ENCODE measurements around the gene P3H3. TPM values are rescaled to one million over a fixed set of nuclear protein-coding genes. Genes with fewer than 3 reads are reported as not detected.
"Not testable (repeated sequence)": the region's sequence is repeated elsewhere in the genome, so short reads cannot be mapped to it uniquely, and the experiment has no call there.

The P3H3 gene
- total RNA-seq, 6 experiments from 2014 or later = 0.98 to 2.1 (median 1.5) TPM

DNA sequence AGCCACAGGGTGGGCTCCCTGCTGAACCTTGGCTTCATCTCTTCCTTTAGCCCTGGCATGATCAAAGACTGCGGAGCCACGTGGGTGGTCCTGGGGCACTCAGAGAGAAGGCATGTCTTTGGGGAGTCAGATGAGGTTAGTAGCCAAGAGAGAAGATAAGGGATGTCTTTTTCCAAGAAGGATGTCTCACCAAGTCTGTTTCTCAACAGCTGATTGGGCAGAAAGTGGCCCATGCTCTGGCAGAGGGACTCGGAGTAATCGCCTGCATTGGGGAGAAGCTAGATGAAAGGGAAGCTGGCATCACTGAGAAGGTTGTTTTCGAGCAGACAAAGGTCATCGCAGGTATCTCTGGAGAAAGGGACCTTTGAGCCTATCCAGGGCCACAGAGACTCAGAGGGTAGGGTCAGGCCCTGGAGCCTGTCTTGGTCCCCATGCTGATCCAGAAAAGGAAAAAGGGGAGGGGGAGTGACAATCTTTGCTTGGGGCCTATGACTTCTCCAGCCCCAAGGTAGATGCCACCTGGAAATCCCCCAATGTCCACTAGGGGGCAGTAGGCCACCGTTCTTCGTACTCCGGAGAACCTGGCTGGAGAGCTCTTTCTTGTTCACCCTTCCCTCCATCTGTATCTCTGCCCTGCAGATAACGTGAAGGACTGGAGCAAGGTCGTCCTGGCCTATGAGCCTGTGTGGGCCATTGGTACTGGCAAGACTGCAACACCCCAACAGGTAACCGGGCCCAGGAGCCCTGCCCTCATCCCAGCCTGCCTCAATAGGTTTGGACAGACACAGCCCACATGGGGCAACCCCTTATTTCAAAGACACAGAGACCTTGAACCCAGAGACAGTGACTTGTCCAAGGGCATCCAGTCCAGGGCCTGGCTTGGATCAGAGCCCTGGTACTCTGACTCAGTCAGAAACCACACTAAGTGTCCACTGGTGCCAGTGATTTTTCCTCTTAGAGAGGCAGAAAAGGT lies 41.1 kb downstream of the P3H3 start:
- peak in 3 of 4 donors; percentile 9 to 17 (median 10) for ATAC-seq
- WGBS (ENCODE audit: insufficient coverage, low coverage, low lambda C conversion rate, missing lambda C conversion rate) = 14% methylated on average over 9 of the region's 12 CpGs
- TF ChIP-seq, protein P1, sequence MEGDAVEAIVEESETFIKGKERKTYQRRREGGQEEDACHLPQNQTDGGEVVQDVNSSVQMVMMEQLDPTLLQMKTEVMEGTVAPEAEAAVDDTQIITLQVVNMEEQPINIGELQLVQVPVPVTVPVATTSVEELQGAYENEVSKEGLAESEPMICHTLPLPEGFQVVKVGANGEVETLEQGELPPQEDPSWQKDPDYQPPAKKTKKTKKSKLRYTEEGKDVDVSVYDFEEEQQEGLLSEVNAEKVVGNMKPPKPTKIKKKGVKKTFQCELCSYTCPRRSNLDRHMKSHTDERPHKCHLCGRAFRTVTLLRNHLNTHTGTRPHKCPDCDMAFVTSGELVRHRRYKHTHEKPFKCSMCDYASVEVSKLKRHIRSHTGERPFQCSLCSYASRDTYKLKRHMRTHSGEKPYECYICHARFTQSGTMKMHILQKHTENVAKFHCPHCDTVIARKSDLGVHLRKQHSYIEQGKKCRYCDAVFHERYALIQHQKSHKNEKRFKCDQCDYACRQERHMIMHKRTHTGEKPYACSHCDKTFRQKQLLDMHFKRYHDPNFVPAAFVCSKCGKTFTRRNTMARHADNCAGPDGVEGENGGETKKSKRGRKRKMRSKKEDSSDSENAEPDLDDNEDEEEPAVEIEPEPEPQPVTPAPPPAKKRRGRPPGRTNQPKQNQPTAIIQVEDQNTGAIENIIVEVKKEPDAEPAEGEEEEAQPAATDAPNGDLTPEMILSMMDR (IDR thresholded peaks at IDR 0.05) = peak; percentile 85 to 96 (median 94)
- TF ChIP-seq POLR2A (IDR thresholded peaks at IDR 0.05) = no peak
- H3K9me3 ChIP-seq = no peaks in the 10 kb centered on the region
- intact Hi-C loops (cut with DNase I) = no loop called here
- peaks cover 0 to 38% (median 12%) of the 10 kb centered on the region in 4 donors for H3K4me1 ChIP-seq
- peak overlapping the region in 2 of 3 donors; percentile 93 to 96 for H3K4me3 ChIP-seq
- peaks cover 0 to 22% (median 12%) of the 10 kb centered on the region in 4 donors for H3K36me3 ChIP-seq
- H3K27ac ChIP-seq = peak overlapping the region in 1 of 3 donors; percentile 93
- H3K27me3 ChIP-seq = no peaks in the 10 kb centered on the region
- peak; percentile 71 to 81 (median 77) for DNase-seq

DNA sequence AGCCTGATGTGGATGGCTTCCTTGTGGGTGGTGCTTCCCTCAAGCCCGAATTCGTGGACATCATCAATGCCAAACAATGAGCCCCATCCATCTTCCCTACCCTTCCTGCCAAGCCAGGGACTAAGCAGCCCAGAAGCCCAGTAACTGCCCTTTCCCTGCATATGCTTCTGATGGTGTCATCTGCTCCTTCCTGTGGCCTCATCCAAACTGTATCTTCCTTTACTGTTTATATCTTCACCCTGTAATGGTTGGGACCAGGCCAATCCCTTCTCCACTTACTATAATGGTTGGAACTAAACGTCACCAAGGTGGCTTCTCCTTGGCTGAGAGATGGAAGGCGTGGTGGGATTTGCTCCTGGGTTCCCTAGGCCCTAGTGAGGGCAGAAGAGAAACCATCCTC lies 42.1 kb downstream of the P3H3 start:
- peak in 1 of 3 donors; percentile 11 for DNase-seq
- H3K27me3 ChIP-seq; ATAC-seq; H3K9me3 ChIP-seq; H3K27ac ChIP-seq; H3K4me3 ChIP-seq; intact Hi-C loops (cut with DNase I): not testable (repeated sequence)
- Histone ChIP-seq H3K36me3 (peaks cover 0 to 22% (median 12%) of the 10 kb centered on the region in 4 donors), H3K4me1 (peaks cover 0 to 38% (median 12%) of the 10 kb centered on the region in 4 donors)
- 0% methylated on average over 1 of the region's 4 CpGs for WGBS (ENCODE audit: insufficient coverage, low coverage, low lambda C conversion rate, missing lambda C conversion rate)

DNA sequence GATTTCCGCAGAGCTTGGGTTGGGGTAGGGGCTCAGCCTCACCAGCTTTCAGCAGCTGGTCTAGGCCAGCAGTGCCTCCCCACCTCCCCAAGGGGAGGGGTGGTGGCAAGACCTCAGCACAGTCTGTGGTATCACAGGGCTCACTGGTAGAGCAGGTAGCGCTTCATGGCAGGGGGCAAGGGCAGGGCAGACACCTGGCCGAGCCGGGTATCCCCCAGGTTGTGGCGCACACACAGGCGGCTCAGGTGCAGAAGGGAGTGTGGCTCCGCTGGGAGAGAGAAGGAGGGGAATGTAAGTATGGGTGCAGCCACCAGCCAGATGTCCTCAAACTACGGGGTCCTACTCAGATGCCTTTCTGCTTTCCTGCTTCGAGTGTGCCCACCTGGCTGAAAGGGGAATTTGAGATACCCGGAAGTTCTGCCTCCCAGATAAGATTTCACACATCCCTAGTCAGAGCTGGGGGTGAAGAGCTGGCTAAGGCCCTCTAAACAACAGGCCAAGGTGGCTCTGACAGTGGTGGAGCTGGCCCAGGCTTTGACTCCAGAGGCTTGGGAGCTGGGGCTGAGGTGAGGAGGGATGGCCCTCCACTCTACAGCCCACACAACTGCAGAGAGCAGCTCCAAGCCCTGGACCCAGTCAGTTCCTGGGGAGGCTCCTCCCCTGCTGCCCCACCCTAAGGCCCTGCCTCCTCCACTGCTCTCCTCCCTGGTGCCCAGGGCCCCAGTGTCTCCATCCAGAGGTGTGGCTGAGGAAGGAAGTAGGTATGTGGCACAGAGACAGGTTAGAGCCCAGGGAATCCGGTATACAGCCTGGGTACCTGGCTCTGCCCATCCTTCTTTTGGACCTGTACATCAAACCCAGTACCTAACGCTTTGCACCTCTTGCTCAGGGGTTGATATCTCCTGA lies 43.1 kb downstream of the P3H3 start:
- peak in 1 of 4 donors; percentile 2 for ATAC-seq
- peak overlapping the region in 1 of 3 donors; percentile 59 for H3K27ac ChIP-seq
- H3K9me3 ChIP-seq = no peaks in the 10 kb centered on the region
- H3K4me1 ChIP-seq = peaks cover 0 to 38% (median 12%) of the 10 kb centered on the region in 4 donors
- H3K36me3 ChIP-seq = peaks cover 0 to 22% (median 12%) of the 10 kb centered on the region in 4 donors
- intact Hi-C loops (cut with DNase I) = no loop called here
- TF ChIP-seq, protein P1 (IDR thresholded peaks at IDR 0.05) = no peak
- no peak for TF ChIP-seq POLR2A (IDR thresholded peaks at IDR 0.05)
- peak overlapping the region in 1 of 3 donors; percentile 70 for H3K4me3 ChIP-seq
- 61% methylated on average over 6 of the region's 12 CpGs for WGBS (ENCODE audit: insufficient coverage, low coverage, low lambda C conversion rate, missing lambda C conversion rate)
- H3K27me3 ChIP-seq = no peaks in the 10 kb centered on the region
- peak in 2 of 3 donors; percentile 54 to 55 for DNase-seq

DNA sequence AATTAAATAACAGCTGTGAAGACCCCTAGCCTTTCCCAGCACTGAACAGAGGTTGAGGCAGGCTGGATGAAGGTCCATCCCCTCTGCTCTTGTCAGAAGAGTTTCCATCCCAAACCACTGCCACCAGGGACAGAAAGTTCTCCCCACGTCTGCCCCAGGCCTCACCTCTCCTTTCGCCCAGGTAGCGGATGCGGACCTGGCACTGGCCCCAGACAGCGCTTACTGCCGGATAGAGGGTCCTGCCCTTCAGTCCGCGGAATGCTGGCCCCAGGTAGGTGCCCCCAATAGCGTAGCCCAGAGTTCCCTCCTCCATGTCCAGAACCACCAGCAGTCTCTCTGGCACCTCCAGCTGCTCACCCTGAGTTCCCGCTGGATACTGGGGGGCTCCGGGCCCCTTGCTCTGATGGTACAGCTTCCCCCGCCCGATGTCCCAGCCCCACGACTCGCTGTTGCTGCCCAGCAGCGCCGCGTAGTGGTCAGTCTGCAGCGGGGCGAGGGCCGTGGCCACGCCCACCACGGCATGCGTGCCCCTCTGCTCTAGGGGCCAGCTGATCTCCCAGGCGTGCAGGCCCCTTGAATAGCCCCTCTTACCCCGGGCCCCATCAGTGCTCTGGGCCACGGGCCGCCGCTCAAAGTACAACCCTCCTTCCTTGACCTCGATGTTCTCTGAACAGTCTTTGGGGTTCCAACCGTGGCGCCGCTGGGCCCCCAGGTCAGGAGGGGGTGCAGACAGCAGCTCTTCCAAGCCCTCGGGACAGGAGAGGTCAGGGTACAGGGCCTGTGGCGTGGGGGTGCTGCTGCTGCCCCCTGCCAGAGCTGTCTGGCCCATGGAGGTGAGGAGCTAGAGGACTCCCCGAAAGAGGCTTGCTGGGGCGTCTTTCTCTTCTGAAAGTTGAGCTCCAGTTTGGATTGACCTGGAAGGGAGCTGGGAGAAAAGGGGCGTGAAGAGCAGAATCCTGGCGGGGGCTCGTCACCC lies 44.2 kb downstream of the P3H3 start:
- peaks cover 0 to 22% (median 12%) of the 10 kb centered on the region in 4 donors for H3K36me3 ChIP-seq
- peak overlapping the region; percentile 19 to 77 (median 59) for H3K27ac ChIP-seq
- TF ChIP-seq POLR2A (IDR thresholded peaks at IDR 0.05) = no peak
- TF ChIP-seq, protein P1 (IDR thresholded peaks at IDR 0.05) = peak; percentile 85 to 99 (median 98)
- ATAC-seq = peak; percentile 67 to 71 (median 68)
- H3K9me3 ChIP-seq = no peaks in the 10 kb centered on the region
- peaks cover 0 to 32% (median 9%) of the 10 kb centered on the region in 4 donors for H3K4me1 ChIP-seq
- intact Hi-C loops (cut with DNase I) = no loop called here
- WGBS (ENCODE audit: insufficient coverage, low coverage, low lambda C conversion rate, missing lambda C conversion rate) = 1% methylated on average over 18 of the region's 40 CpGs
- peak overlapping the region; percentile 70 to 89 (median 75) for H3K4me3 ChIP-seq
- DNase-seq = peak; percentile 86 to 89 (median 88)
- H3K27me3 ChIP-seq = no peaks in the 10 kb centered on the region
